ENCODE results near the gene SLC19A1.

Gene SLC19A1

DNA sequence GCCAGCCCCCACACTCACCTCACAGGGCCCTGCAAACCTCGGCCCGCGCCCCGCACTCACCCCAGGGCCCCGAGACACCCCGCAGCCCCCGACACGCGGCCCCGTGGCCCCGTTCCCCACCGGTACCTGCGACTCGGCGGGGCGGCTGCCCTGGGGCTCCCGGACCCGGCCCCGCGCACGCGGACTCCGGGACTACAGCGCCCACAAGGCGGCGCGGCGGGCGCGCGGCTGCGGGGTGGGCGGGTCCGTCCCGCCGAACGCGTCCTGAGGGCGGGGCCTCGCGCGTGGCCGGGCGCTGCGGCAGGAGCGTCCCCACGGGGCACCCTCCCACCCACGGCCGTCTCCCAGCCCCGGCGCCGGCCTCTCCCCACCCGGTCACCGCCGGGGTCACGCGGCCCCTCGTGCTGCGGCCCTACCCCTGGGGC lies at the start of gene SLC19A1:
Gene SLC19A1 (minus strand): TSS at position 199 of the 425 bp plus-strand sequence. CDS start 4,481 bp downstream, outside the sequence.
- no peak for DNase-seq (ENCODE audit: low read depth, low spot score)
- no peak within 1 kb of the TSS for H3K27ac ChIP-seq

DNA sequence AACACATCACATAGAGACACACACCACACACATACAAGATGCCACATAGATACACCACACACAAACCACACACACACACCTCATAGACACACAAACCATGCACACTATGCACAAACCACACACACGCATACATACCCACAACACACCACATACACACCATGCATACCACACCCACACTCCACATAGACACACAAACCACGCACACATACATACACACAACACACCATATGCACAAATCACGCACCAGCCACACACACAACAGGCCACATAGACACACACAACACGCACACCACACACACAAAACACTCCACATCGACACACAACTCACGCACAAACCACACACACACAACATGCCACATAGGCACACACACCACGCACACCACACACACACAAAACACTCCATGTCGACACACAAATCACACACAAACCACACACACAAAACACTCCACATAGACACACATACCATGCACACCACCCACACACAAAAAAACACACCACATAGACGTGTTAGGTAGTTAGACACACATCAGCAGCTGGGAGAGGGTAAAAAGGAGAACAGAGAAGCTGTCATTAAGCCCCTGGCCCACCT lies 49.5 kb upstream of the SLC19A1 start:
- DNase-seq (ENCODE audit: low read depth, low spot score): no peak
- H3K27ac ChIP-seq: no peak overlapping the region

DNA sequence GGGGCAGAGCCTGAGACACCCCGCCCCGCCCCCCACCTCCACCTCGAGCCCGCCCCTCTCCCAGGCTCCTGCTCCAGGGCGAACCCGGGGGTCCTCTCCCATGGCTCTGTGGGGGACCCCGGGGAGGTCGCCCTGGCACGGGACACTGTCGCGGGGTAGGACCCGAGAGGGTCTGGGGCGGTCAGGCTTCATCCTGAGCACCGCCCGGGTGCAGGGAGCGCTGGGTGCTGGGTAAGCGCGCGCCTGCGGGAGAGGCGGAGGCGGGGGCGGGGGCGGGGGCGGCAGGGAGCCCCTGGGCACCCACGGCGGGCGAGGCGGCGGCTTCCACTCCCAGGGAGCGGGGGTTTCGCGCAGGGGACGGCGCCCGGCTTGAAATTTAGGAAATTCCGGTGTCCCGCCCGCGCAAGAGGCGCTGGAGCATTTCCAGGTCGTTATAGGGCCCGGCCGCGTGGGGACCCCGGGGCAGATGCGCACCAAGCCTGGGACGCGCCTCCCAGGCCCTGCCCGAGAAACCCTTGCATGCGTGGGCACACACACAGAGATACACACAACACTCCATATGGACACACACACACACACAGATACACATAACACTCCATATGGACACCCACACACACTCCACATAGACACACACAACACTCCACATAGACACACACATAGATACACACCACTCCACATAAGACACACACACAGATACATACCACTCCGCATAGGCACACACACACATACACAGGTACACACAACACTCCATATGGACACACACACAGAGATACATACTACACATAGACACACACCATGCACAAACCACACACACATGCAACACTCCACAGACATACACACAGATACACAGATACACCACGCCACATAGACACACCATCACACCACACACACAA lies 48.7 kb upstream of the SLC19A1 start:
- no peak for DNase-seq (ENCODE audit: low read depth, low spot score)

DNA sequence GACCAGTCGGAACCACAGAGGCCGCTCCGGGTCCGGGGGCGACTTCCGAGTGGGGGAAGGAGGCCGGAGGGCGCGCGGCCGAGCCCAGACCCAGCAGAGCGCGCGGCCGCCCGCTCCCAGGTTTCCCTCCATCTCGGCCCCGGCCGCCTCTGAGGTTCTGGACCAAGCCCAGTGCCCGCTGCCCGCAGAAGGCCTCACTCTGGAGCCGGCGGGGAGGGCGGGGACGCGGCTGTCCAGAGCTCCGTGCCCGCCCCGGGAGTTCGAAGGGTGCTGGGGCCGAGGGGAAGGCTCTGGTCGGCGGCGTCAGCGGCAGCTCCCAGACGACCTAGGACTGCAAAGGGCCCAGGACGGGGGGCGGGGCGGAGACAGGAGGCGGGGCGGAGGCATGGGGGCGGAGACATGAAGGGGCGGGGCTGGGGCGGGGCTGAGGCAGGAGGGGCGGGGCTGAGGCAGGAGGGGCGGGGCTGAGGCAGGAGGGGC lies 48.0 kb upstream of the SLC19A1 start:
- no peak overlapping the region for H3K27ac ChIP-seq
- DNase-seq (ENCODE audit: low read depth, low spot score): no peak

More for the DNA sequence above, 48.7 kb upstream of the SLC19A1 start:
- no peak overlapping the region for H3K27ac ChIP-seq

DNA sequence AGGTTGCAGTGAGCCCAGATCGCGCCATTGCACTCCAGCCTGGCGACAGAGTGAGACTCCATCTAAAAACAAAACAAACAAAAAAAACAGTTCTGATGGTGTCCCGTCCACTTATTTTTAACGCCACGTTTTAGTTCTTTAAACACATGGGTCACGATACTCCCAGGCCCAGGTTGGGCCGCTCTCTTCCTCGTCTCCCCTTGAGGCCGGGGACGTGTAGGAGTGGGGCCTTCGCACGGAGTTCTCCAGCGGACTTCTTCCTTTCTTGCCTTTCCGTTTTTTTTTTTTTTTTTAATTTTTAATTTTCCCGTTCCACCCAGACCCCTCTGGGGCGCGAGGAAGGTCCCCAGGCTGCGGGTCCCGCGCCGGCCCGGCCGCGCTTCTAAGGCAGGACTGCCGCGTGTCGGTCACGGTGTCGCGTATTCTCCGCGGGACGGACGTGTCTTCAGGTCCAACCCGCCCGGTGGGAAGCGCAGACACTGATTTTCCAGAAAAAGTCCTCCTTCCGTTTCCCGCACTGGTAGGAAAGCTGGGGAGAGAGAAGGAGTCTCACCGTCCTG lies 47.5 kb upstream of the SLC19A1 start:
- no peak overlapping the region for H3K27ac ChIP-seq
- no peak for DNase-seq (ENCODE audit: low read depth, low spot score)

DNA sequence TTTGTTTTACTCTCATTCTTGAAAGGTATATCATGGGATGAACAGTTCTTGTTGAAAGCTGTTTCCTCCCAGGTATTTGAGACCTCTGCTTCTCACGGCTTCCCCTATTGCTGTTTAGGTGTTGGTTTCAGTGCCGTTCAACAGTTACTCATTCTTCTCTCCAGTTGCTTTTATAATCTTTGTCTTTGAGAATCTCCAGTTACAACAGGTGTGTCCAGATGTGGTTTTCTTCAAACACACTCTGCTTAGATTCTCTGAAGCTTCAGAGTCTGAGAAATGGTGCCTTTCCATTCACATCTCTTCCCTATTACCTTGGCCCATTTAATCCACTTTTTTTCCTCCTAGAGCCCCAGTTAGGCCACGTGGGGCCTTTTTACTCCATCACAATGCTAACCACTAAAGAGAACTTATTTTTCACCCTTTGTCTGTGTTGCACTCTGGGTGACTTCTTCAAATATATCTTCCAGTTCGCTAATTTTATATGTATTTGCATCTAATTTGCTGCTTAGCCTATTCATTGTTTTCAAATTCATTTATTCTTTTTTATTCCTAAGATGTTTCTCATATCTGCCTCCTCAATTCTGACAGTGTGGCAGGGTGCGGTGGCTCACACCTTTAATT lies 46.7 kb upstream of the SLC19A1 start:
- DNase-seq (ENCODE audit: low read depth, low spot score): no peak
- H3K27ac ChIP-seq: no peak overlapping the region

DNA sequence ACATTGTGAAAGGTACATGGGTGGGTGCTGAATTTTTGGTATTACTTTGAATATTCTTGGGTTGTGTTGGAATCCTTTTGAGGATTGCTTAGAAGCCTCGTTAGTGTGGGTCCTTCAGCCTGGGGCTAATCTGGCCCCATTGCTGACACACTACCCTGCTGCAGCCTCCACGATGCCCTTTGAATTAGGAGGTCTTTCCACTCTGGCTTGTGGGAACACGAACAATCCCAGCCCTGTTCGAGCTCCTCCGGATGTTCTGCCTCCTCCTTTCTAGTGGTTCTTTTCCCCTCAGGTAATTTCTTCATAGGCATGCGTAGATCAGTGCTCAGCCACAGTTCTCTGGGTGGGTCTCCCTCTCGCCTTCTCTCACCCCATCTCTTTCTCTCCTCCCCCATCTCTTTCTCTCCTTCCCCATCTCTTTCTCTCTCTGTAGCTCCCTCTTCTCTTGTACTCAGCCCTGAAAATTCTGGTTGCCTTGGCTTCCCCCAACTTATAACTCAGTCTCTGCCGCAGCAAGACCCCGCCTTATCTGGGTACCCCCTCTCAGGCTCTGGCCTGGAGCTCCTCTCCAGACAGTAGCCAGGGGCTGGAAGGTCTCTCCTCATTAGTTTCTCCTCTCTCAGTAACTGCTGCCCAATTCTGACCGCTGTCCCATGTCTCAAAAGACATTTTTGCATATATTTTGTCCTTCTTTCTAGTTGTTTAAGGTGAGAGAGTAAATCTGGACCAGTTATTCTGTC lies 46.0 kb upstream of the SLC19A1 start:
- no peak for DNase-seq (ENCODE audit: low read depth, low spot score)
- no peak overlapping the region for H3K27ac ChIP-seq

DNA sequence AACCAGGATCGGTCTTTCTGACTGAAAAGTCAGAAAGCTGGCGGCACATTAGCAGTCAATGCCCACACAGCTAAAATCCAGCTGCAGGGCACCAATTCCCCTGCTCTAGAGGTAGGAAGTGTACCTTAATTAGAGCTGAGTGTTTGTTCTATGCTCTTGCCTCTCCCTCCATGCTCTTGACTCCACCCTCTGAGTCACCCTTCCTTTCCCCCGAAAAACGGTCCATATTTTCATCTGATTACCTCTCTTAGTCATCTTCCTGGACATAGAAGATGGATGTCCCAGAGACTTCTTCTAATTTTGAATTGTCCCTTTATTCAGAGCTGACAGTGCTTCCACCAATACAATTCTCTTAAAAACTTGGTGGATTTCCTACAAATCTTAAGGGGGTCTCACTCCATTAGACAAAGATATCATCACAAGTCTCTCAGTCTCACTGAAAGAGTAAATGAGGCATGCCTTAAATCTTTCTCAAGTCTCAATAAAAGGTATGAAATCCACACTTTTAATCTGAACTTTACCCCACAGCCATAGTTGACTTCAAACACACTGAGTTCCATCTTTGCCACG lies 44.1 kb upstream of the SLC19A1 start:
- DNase-seq (ENCODE audit: low read depth, low spot score): no peak
- H3K27ac ChIP-seq: no peak overlapping the region

DNA sequence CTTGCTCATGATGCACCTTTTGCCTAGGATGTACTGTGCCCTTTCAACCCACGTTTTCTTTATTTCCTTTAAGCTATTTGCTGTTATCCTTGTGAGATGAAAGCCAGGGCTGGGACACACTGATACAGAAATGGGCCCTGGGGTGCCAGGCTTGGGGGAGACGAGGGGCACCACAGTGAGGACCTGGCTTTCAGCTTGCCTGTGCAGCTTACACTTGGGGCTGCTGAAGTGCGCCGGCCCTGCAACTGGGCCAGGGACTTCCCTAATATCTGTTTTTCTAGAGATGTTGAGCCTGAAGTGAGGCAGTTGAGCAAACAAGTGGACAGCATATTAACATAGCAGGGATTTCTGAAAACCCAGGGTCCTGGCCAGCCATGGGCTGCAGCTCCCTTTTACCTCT lies 42.5 kb upstream of the SLC19A1 start:
- H3K27ac ChIP-seq: no peak overlapping the region
- DNase-seq (ENCODE audit: low read depth, low spot score): no peak

DNA sequence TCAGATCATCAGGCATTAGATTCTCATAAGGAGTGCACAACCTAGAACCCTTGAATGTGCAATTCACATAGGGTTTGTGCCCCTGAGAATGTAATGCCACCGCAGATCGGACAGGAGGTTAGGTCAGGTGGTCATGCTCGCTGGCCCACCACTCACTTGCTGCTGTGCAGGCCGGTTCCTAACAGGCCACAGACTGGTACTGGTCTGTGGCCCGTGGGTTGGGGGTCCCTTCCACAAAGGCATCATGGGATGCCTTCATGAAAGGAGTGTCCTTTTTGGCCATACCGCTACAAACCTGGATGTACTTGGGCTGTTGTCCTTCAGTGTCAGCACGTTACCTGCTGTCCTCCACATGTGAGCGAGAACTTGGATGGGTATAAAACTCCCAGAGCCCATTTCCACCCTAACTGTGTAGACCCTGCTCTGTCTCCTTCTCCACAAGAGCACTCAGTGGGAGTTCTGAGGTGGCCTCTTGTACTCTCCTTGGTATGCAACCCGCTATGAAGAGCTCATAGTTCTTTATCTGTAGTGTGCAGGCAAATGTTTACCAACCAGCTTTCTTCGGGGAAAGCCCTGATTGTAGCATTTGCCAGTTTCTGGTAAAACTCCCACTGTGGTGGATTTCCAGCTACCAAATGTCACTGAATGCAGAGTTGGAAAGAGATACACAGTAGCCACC lies 41.7 kb upstream of the SLC19A1 start:
- no peak for DNase-seq (ENCODE audit: low read depth, low spot score)
- H3K27ac ChIP-seq: no peak overlapping the region

DNA sequence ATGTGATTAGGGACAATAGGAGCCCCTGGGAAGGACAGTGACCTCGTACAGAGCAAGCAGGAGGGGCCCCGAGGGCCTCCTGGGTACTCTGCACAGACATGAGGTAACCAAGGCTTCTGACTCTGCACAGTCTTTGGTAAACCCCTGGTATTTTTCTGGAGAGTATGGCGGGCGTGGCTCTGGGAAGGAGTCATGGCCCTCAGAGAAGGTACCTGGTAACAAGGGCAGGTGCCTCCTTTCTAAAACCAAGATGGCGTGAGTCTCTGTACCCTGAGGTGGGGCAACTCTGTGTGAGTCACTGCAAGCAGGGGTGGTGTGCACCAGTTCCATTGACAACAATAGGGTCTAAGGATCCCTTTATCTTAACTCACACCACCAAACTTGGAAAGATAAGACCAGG lies 39.9 kb upstream of the SLC19A1 start:
- H3K27ac ChIP-seq: no peak overlapping the region
- no peak for DNase-seq (ENCODE audit: low read depth, low spot score)

DNA sequence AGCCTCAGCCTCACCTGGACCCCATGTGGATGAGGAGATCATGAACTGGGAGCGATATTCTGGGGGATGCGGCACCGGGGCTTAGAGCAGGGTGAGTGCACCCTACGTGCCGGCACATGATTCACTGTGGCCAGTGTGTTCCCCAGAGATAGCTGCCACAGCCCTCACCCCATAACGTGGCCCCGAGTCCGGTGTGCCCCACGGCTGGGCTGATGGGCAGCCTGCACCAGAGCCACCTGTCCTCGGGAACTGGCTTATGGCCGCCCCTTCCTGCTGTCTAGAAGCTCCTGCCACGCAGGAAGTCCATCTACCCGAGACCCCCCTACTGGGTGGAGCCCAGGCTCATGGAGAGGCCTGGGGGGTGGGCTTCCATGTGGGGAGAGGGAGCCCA lies 39.1 kb upstream of the SLC19A1 start:
- no peak for DNase-seq (ENCODE audit: low read depth, low spot score)
- no peak overlapping the region for H3K27ac ChIP-seq

DNA sequence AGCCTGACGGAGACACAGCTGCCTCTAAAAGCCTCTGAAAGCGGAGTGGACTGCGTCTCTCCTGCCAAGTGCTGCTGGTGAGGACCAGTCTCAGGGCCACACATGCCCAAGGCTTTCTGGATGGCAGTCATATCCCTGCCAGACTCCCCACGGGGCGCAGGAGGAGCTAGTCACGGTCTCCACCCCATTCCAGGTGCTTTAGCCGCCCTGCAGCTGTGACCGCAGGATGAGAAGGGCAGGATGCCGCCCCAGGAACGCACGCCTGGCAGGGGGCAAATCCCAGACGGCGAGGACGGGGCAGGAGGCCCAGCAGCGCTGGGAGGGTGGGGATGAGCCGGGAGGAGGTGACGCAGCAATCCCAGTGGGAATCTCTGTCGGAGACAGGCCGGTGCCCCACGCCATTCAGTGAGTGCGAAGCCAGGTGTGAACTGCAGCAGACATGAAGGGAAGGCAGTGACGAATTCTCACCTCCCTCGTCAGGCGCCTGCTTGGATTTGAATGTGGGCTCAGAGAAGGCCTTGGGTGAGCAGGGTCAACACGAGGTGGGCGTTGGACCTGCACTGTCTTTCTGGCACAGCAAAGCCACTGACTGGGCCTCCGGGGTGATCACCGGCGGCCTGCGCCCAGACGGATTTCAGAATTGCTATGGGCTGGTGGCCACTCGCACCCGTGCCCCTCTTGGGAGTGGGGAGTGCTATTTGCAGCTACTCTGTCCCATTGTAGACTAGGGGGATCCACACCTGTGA lies 38.5 kb upstream of the SLC19A1 start:
- no peak overlapping the region for H3K27ac ChIP-seq
- no peak for DNase-seq (ENCODE audit: low read depth, low spot score)

DNA sequence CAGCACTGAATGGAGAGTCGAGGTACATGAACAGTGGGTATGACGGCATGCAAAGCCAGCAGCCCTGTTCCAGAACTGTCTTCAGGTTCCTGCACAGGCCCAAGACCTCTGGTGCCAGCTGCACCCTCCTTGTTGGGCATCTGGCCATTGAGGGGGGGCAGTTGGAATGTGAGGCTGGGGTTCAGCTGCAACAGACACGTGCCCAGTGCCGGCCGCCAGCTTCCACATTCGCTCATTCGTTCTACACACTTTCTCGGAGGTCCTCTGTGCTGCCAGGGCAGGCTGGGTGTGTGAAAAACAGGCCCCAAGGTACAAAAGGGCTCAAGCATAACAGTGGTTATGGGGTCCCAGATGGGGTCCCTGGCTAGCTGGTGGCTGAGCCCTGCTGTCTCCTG lies 37.9 kb upstream of the SLC19A1 start:
- no peak overlapping the region for H3K27ac ChIP-seq
- DNase-seq (ENCODE audit: low read depth, low spot score): no peak

DNA sequence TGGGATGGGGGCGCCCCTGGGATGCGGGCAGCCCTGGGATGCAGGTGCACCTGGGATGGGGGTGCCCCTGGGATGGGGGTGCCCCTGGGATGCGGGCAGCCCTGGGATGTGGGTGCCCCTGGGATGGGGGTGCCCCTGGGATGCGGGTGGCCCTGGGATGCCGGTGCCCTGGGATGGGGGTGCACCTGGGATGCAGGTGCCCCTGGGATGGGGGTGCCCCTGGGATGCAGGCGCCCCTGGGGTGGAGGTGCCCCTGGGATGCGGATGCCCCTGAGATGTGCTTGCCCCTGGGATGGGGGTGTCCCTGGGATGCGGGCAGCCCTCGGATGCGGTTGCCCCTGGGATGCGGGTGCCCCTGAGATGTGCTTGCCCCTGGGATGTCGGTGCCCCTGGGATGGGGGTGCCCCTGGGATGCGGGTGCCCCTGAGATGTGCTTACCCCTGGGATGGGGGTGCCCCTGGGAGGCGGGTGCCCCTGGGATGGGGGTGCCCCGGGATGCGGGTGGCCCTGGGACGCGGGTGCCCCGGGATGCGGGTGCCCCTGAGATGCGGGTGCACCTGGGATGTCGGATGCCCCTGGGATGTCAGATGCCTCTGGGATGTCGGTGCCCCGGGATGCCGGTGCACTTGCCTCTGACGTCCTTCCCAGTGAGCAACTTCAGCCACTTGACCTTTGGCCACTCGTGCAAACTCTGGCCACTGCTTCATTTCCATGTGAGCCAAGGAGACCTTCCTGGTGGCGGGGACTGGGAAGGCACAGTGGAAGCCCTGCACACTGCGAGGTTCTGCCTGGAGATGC lies 37.3 kb upstream of the SLC19A1 start:
- H3K27ac ChIP-seq: no peak overlapping the region
- no peak for DNase-seq (ENCODE audit: low read depth, low spot score)

DNA sequence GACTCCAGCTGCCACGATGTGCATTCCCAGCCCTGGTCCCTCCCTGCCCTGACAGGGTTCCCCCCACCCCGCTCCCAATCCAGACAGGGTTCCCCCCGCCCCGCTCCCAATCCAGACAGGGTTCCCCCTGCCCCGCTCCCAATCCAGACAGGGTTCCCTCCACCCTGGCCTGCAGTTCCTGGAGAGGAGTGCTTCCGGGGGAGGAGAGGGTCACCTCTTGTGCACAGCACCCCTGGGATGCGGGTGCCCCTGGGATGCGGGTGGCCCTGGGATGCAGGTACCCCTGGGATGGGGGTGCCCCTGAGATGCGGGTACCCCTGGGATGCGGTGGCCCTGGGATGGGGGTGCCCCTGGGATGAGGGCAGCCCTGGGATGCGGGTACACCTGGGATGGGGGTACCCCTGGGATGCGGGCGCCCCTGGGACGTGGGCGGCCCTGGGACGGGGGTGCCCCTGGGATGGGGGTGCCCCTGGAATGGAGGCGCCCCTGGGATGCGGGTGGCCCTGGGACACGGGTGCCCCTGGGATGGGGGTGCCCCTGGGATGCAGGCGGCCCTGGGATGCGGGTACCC lies 36.7 kb upstream of the SLC19A1 start:
- DNase-seq (ENCODE audit: low read depth, low spot score): no peak

DNA sequence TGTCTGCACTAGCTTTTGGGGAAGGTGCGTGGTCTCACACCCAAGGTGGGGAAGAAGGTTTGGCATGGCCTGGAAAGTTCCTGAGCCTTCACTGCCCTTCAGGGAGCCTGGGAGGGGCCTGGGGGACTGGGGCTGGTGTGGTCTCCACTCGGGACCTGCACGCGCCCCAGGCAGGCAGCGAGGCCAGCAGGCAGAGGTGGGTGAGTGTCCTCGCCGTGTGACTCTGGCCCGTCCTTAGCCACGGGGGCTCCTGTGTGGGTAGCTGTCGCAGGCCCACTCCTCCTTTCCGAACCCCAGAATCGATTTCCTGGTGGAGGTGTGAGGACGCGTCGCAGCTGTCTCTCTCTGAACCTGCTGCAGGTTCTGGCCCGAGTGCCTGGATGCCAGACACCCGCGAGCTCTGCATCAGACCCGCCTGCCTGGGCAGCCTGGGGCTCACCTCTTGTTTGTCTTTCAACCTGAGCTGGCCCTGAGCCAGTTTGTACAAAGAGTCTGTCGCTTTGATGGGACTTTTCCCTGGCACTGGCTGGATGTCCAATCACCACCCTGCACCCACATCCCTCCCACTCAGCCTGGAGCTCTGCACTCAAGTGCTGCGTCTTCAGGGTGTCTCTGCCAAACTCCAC lies 36.0 kb upstream of the SLC19A1 start:
- no peak overlapping the region for H3K27ac ChIP-seq
- no peak for DNase-seq (ENCODE audit: low read depth, low spot score)

More for the DNA sequence above, 36.7 kb upstream of the SLC19A1 start:
- no peak overlapping the region for H3K27ac ChIP-seq

Data from epithelial cell of prostate (primary cell).